Measurements from ENCODE around the gene UBE2E1. TPM values are rescaled to one million over a fixed set of nuclear protein-coding genes. Genes with fewer than 3 reads are reported as not detected.
A peak's percentile ranks its signal among the peaks of the same experiment; 100 is the strongest.

The UBE2E1 gene
- total and polyA plus RNA-seq, 2 donors (not counting 1 experiment from before 2014, with no cell fraction given): 129 to 174 TPM

GRCh38 chr3:23805210-23805632 lies 534 bp upstream of the UBE2E1 start:
- Histone ChIP-seq H3K4me1 (ENCODE audit: control insufficient read depth, extremely low read depth, insufficient read depth, low read length) (peaks cover 1% of the 10 kb centered on the region), H3K4me3 (replicated peaks in 1 of 4; ENCODE audit: control extremely low read depth in 1 of 4, insufficient read depth in 1 of 4, low read depth in 3 of 4, low read length in 4 of 4) (peak overlapping the region in 3 of 4 experiments; percentile 29 to 83 (median 54)), H3K9ac (ENCODE audit: insufficient read depth, low read length) (peak overlapping the region; percentile 11), H3K27ac (ENCODE audit: insufficient read depth, low read length) (no peak overlapping the region), H4K20me1 (ENCODE audit: control insufficient read depth, extremely low read depth, insufficient read depth, low read length) (no peaks in the 10 kb centered on the region), H3K27me3 (ENCODE audit: control insufficient read depth, insufficient read depth, low read length) (no peaks in the 10 kb centered on the region), H3K79me2 (ENCODE audit: control insufficient read depth, insufficient read depth, low read length) (peaks cover 18% of the 10 kb centered on the region), H3K36me3 (ENCODE audit: control insufficient read depth, insufficient read depth, low read length) (no peaks in the 10 kb centered on the region), H2AFZ (ENCODE audit: low read length) (peak overlapping the region; percentile 25), H3K4me2 (ENCODE audit: extremely low read depth, insufficient read depth, low read length) (peak overlapping the region; percentile 46), H3K9me3 (ENCODE audit: control insufficient read depth, insufficient read depth, low read depth, low read length) (no peaks in the 10 kb centered on the region)
- no peak for TF ChIP-seq EZH2 (IDR thresholded peaks at IDR 0.05; ENCODE audit: low read length, missing control alignments)
- TF ChIP-seq CTCF (conservative IDR thresholded peaks at IDR 0.05 in 1 of 2, IDR thresholded peaks at IDR 0.05 in 1 of 2; ENCODE audit: low read depth in 1 of 2, low read length in 2 of 2): no peak
- DNase-seq (ENCODE audit: low read depth in 2 of 2): no peak

DNA sequence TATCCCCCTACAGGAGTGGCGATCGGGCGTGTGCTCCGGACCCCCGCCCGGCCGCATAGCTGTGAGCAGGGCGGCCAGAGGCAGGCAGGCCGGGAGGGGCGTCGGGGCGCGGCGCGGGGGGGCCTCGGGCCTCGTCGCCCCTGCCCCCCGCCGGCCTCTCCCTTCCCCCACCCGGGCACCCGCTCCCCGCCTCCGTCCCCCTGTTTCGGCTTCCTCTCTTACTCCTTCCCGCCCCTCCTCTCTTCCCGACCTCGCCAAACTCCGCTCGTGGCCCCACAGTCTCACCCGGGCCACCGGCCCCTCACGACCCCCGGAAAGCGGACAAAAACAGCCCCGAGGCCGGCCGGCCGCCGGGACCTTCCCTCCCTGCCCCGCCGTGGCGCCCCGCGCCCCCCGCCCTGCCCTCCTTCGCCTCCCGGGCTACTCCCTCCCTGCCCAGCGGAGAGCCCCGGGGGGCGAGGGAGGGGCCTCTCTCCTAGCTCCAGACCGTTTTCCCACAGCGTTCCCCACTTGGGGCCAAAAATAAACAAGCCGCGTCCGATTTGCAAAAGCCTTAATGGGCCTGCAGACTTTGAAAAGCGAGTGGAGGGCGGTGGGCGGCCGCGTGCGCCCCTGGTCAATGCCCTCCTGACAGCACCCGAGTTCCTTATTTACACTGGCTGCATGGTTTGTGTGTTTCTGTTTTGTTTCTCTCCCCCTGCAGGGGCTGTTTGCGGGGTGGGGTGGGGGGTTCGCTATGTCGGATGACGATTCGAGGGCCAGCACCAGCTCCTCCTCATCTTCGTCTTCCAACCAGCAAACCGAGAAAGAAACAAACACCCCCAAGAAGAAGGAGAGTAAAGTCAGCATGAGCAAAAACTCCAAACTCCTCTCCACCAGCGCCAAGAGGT lies 1.0 kb downstream of the UBE2E1 start:
- Histone ChIP-seq H3K4me2 (ENCODE audit: extremely low read depth, insufficient read depth, low read length) (peak overlapping the region; percentile 90), H3K79me2 (ENCODE audit: control insufficient read depth, insufficient read depth, low read length) (peaks cover 24% of the 10 kb centered on the region), H3K4me3 (replicated peaks in 1 of 4; ENCODE audit: control extremely low read depth in 1 of 4, insufficient read depth in 1 of 4, low read depth in 3 of 4, low read length in 4 of 4) (peak overlapping the region; percentile 69 to 83 (median 83)), H3K9ac (ENCODE audit: insufficient read depth, low read length) (peak overlapping the region; percentile 59), H3K27ac (ENCODE audit: insufficient read depth, low read length) (peak overlapping the region; percentile 45), H2AFZ (ENCODE audit: low read length) (no peak overlapping the region), H4K20me1 (ENCODE audit: control insufficient read depth, extremely low read depth, insufficient read depth, low read length) (no peaks in the 10 kb centered on the region), H3K27me3 (ENCODE audit: control insufficient read depth, insufficient read depth, low read length) (no peaks in the 10 kb centered on the region), H3K4me1 (ENCODE audit: control insufficient read depth, extremely low read depth, insufficient read depth, low read length) (peaks cover 5% of the 10 kb centered on the region), H3K9me3 (ENCODE audit: control insufficient read depth, insufficient read depth, low read depth, low read length) (no peaks in the 10 kb centered on the region), H3K36me3 (ENCODE audit: control insufficient read depth, insufficient read depth, low read length) (no peaks in the 10 kb centered on the region)
- TF ChIP-seq CTCF (conservative IDR thresholded peaks at IDR 0.05 in 1 of 2, IDR thresholded peaks at IDR 0.05 in 1 of 2; ENCODE audit: low read depth in 1 of 2, low read length in 2 of 2) (no peak), EZH2 (IDR thresholded peaks at IDR 0.05; ENCODE audit: low read length, missing control alignments) (no peak)
- DNase-seq (ENCODE audit: low read depth in 2 of 2): peak; percentile 41 to 68

GRCh38 chr3:23807424-23808015 lies 1.8 kb downstream of the UBE2E1 start:
- peak overlapping the region; percentile 69 to 83 (median 83) for H3K4me3 ChIP-seq (replicated peaks in 1 of 4; ENCODE audit: control extremely low read depth in 1 of 4, insufficient read depth in 1 of 4, low read depth in 3 of 4, low read length in 4 of 4)
- no peak for DNase-seq (ENCODE audit: low read depth in 2 of 2)
- TF ChIP-seq EZH2 (IDR thresholded peaks at IDR 0.05; ENCODE audit: low read length, missing control alignments) (no peak), CTCF (conservative IDR thresholded peaks at IDR 0.05 in 1 of 2, IDR thresholded peaks at IDR 0.05 in 1 of 2; ENCODE audit: low read depth in 1 of 2, low read length in 2 of 2) (no peak)
- no peak overlapping the region for H3K9ac ChIP-seq (ENCODE audit: insufficient read depth, low read length)
- H4K20me1 ChIP-seq (ENCODE audit: control insufficient read depth, extremely low read depth, insufficient read depth, low read length): no peaks in the 10 kb centered on the region
- H3K27me3 ChIP-seq (ENCODE audit: control insufficient read depth, insufficient read depth, low read length): no peaks in the 10 kb centered on the region
- no peaks in the 10 kb centered on the region for H3K36me3 ChIP-seq (ENCODE audit: control insufficient read depth, insufficient read depth, low read length)
- peaks cover 27% of the 10 kb centered on the region for H3K79me2 ChIP-seq (ENCODE audit: control insufficient read depth, insufficient read depth, low read length)
- H3K27ac ChIP-seq (ENCODE audit: insufficient read depth, low read length): peak overlapping the region; percentile 45
- H3K9me3 ChIP-seq (ENCODE audit: control insufficient read depth, insufficient read depth, low read depth, low read length): no peaks in the 10 kb centered on the region
- no peak overlapping the region for H2AFZ ChIP-seq (ENCODE audit: low read length)
- H3K4me2 ChIP-seq (ENCODE audit: extremely low read depth, insufficient read depth, low read length): peak overlapping the region; percentile 90
- H3K4me1 ChIP-seq (ENCODE audit: control insufficient read depth, extremely low read depth, insufficient read depth, low read length): peaks cover 5% of the 10 kb centered on the region

Data from fibroblast of lung (primary cell).